Midbrain (tissue), 1 donor: Measurements from ENCODE around the gene C2CD4C.
"Not testable (repeated sequence)": the region's sequence is repeated elsewhere in the genome, so short reads cannot be mapped to it uniquely, and the experiment has no call there.

Experiments
- DNase-seq: peaks from one replicate; lab custom pipeline; 2025; lab: John Stamatoyannopoulos, UW

C2CD4C gene

GRCh38 chr19:380618-381219, 28.2 kb downstream of the C2CD4C start:
- DNase-seq, result not testable (repeated sequence)

GRCh38 chr19:379796-380195, 29.2 kb downstream of the C2CD4C start:
- DNase-seq, result no peak

- DNase-seq, result no peak
Measured at GRCh38 chr19:378706-379105, 30.2 kb downstream of the C2CD4C start.

GRCh38 chr19:377801-378581, 31.0 kb downstream of the C2CD4C start:
- no peak for DNase-seq

- no peak for DNase-seq
Measured at GRCh38 chr19:376111-376470, 32.9 kb downstream of the C2CD4C start.

GRCh38 chr19:375395-376110, 33.4 kb downstream of the C2CD4C start:
- no peak for DNase-seq

- DNase-seq, result no peak
Measured at GRCh38 chr19:374886-375235, 34.1 kb downstream of the C2CD4C start.

- DNase-seq, result no peak
Measured at GRCh38 chr19:374183-374885, 34.6 kb downstream of the C2CD4C start.

GRCh38 chr19:373391-374182, 35.4 kb downstream of the C2CD4C start:
- no peak for DNase-seq

GRCh38 chr19:372306-372890, 36.5 kb downstream of the C2CD4C start:
- no peak for DNase-seq

- no peak for DNase-seq
Measured at GRCh38 chr19:371501-372168, 37.3 kb downstream of the C2CD4C start.

GRCh38 chr19:370641-371330, 38.2 kb downstream of the C2CD4C start:
- DNase-seq, result no peak

- no peak for DNase-seq
Measured at GRCh38 chr19:369876-370275, 39.1 kb downstream of the C2CD4C start.

GRCh38 chr19:369256-369655, 39.7 kb downstream of the C2CD4C start:
- no peak for DNase-seq

GRCh38 chr19:368630-369024, 40.3 kb downstream of the C2CD4C start:
- DNase-seq, result no peak

- DNase-seq, result no peak
Measured at GRCh38 chr19:367963-368629, 40.9 kb downstream of the C2CD4C start.

- DNase-seq, result no peak
Measured at GRCh38 chr19:367561-367960, 41.4 kb downstream of the C2CD4C start.

- no peak for DNase-seq
Measured at GRCh38 chr19:366951-367350, 42.0 kb downstream of the C2CD4C start.

GRCh38 chr19:366205-366783, 42.7 kb downstream of the C2CD4C start:
- no peak for DNase-seq
